T-helper 17 cell (primary cell): Measurements from ENCODE around the gene LHPP. TPM values are rescaled to one million over a fixed set of nuclear protein-coding genes. Genes with fewer than 3 reads are reported as not detected.

ENCODE experiments used
- ATAC-seq: fragments of 150-1000 bp; cut with Tn5 transposase; 2 replicates; pipeline ENCODE4 v1.10.0; 2021; ENCODE audit warnings: mild to moderate bottlenecking, moderate library complexity
- DNase-seq, 3 donors: peaks; one replicate each; pipeline versions ENCODE4 v3.0.0 to v3.0.0-alpha.2; 2020 to 2021
- H3K9me3 ChIP-seq: one replicate; pipeline ENCODE4 v1.7.0; 2013; ENCODE audit warnings: low read length, mild to moderate bottlenecking; ENCODE audit not compliant: control insufficient read depth, poor library complexity, severe bottlenecking
- H3K27ac Mint-ChIP-seq: one replicate; pipeline ENCODE4 v1.8.0; 2022; ENCODE audit warnings: mild to moderate bottlenecking, moderate library complexity, mixed read lengths
- H3K27me3 Mint-ChIP-seq: one replicate; pipeline ENCODE4 v1.8.0; 2022; ENCODE audit warnings: mixed read lengths
- H3K36me3 Mint-ChIP-seq: one replicate; pipeline ENCODE4 v1.8.0; 2022; ENCODE audit warnings: low read depth, mixed read lengths
- H3K4me1 Mint-ChIP-seq: one replicate; pipeline ENCODE4 v1.8.0; 2022; ENCODE audit warnings: mild to moderate bottlenecking, mixed read lengths
- H3K4me3 Mint-ChIP-seq: one replicate; pipeline ENCODE4 v1.8.0; 2022; ENCODE audit warnings: mild to moderate bottlenecking, moderate library complexity, mixed read lengths
- total RNA-seq, 4 donors: library from RNA in 2 of 4; stranded (reverse) in 2 of 4; gene quantifications; one replicate each; pipeline ENCODE4 v1.2.3 and lab custom pipeline; 2022 to 2026

Gene LHPP, protein sequence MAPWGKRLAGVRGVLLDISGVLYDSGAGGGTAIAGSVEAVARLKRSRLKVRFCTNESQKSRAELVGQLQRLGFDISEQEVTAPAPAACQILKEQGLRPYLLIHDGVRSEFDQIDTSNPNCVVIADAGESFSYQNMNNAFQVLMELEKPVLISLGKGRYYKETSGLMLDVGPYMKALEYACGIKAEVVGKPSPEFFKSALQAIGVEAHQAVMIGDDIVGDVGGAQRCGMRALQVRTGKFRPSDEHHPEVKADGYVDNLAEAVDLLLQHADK
- total RNA-seq (10 to 100 TPM; 19.9 to 21.1 TPM), total RNA-seq (lab: John Stamatoyannopoulos, UW) (10.5 to 13.6 reads per million in 2 donors)

DNA sequence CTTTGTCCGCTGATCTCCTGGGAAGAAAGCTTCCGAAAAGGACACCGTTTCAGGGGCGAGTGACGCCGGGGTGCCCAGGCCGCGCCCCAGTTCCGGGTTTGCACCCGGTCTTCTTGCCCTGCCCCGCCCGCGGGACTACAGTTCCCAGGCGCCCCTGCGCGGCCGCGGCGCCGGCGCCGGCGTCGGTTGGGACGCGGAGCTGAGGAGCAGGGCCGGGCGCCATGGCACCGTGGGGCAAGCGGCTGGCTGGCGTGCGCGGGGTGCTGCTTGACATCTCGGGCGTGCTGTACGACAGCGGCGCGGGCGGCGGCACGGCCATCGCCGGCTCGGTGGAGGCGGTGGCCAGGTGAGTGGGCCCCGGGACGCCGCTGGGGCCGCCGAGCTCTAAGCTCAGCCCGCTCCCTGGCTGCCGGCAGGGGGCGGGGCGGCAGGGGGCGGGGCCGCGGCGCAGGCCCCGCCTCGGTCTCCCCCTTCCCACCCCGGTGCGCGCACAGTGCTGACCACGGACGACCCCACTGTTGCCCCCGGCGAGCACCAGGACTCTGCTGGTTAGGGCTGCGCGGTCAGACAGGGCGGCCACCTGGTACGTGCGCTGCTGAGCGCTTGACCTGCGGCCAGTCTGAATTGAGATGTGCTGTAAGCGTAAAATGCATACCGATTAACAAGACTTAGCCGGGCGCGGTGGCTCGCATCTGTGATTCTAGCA lies at the start of gene LHPP:
Gene LHPP (plus strand): TSS at position 182 of the 706 bp plus-strand sequence. CDS start 40 bp downstream, at position 222.
- DNase-seq (peak; percentile 78 to 80 (median 78)), ATAC-seq (peak; percentile 98)
- H3K4me1 Mint-ChIP-seq = peaks cover 19% of the 10 kb centered on the region
- peaks cover 16% of the 10 kb centered on the region for H3K27me3 Mint-ChIP-seq
- peak within 1 kb of the TSS; percentile 66 for H3K4me3 Mint-ChIP-seq
- peak within 1 kb of the TSS; percentile 29 for H3K27ac Mint-ChIP-seq
- no peaks in the 10 kb centered on the region for H3K9me3 ChIP-seq
- H3K36me3 Mint-ChIP-seq = no peaks in the 10 kb centered on the region

DNA sequence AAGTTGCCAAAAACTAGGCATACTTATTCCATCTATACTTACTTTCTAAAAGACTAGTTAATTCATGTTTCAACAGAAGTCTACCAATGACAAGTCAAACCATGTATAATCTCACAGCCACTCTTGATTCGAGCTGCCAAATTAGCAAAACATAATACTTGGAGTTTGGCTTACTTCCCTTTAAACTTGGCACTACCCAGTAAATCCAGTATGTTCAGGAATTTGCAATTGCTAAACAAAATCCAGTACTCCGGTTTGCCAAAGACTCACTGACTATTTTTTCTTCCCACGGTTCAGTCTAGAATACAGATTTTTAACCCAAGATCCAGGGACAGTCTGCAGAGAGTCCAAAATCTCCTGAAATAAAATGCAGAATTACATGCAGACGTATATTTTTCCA lies 47.5 kb upstream of the LHPP start:
- no peaks in the 10 kb centered on the region for H3K9me3 ChIP-seq
- Mint-ChIP-seq H3K36me3 (no peaks in the 10 kb centered on the region), H3K4me1 (peaks cover 13% of the 10 kb centered on the region), H3K27me3 (no peaks in the 10 kb centered on the region), H3K27ac (no peak overlapping the region), H3K4me3 (no peak overlapping the region)
- ATAC-seq (no peak), DNase-seq (no peak)

DNA sequence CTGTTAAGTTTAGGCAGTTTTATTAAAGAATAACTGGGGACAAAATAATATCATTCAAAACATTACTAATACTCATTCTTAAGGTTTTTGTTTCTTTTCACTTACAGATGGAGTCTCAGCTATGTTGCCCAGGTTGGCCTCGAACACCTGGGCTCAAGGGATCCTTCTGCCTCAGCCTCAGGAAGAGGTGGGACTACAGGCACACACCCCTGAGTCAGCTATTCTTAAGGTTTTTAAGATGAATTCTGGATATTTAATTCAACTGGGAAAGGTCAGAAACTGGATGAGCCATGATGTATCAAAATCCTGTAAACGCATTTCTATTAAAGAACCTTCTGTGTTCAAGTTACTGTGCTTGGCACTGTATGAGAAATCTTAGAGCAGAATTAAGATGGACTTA lies 46.4 kb upstream of the LHPP start:
- Mint-ChIP-seq H3K27me3 (no peaks in the 10 kb centered on the region), H3K4me1 (peaks cover 14% of the 10 kb centered on the region), H3K27ac (no peak overlapping the region), H3K36me3 (no peaks in the 10 kb centered on the region), H3K4me3 (no peak overlapping the region)
- ATAC-seq (no peak), DNase-seq (no peak)
- no peaks in the 10 kb centered on the region for H3K9me3 ChIP-seq

DNA sequence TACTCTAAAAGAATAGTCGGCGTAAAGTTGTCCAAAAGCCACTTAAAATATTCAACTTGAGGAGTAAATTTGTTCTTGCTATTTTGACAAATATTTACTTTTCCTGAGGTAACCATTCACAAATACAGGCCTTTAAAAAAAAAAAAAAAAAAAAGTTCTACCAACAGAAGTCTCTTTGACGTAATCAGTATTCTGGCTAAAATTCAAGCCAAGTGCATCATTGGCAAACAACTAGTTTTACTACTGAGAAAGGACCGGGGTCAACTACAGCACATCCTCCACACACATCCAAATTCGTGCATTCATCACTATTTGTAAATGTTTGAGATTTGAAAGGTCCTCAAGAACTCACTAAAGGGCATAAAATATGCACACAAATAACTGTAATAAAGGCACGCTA lies 44.9 kb upstream of the LHPP start:
- H3K4me3 Mint-ChIP-seq = no peak overlapping the region
- peaks cover under 1% of the 10 kb centered on the region for H3K27me3 Mint-ChIP-seq

DNA sequence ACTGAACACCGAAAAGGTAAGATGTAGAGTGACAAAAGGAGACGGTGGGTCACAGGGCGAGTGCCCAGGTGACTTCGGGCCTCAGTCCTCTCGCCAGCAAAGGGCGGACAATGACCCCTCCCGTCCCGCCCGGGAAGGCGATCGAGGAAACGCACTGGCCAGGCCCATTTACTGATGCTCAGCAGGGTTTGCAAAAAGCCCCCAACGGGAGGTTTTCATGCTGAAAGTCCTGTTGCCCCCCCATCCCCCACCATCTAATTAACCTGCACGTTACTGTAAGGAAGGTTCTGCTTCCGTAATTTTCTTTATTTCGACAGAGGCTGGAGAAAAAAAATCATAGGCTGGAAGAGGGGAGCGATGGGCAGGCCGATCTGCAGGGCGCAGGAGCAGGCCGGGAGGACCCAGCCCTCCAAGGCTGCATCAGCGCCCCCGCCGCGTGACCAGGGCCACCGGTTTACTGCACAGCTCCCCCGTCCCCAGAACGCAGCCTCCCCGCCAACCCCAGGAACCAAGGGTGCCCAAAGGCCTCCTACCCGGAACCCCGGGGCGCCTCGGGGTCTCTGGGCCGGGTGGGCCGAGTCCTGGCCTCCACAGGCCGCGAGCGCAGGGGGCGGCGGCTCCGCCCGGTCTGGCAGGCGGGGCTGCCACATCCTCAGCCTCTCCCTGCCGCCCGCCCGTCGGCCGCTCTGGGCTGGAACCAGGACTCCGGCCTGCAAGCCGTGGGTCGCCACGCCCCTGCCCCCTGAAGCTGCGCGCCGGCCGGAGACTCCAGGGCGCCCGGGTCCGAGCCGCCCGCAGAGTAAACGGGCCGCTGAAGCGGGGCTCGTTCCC lies 43.5 kb upstream of the LHPP start:
- H3K27me3 Mint-ChIP-seq = peaks cover 7% of the 10 kb centered on the region

More for the DNA sequence above, 44.9 kb upstream of the LHPP start:
- DNase-seq (no peak), ATAC-seq (no peak)
- H3K36me3 Mint-ChIP-seq = no peaks in the 10 kb centered on the region
- H3K9me3 ChIP-seq = no peaks in the 10 kb centered on the region
- no peak overlapping the region for H3K27ac Mint-ChIP-seq
- peaks cover 14% of the 10 kb centered on the region for H3K4me1 Mint-ChIP-seq

DNA sequence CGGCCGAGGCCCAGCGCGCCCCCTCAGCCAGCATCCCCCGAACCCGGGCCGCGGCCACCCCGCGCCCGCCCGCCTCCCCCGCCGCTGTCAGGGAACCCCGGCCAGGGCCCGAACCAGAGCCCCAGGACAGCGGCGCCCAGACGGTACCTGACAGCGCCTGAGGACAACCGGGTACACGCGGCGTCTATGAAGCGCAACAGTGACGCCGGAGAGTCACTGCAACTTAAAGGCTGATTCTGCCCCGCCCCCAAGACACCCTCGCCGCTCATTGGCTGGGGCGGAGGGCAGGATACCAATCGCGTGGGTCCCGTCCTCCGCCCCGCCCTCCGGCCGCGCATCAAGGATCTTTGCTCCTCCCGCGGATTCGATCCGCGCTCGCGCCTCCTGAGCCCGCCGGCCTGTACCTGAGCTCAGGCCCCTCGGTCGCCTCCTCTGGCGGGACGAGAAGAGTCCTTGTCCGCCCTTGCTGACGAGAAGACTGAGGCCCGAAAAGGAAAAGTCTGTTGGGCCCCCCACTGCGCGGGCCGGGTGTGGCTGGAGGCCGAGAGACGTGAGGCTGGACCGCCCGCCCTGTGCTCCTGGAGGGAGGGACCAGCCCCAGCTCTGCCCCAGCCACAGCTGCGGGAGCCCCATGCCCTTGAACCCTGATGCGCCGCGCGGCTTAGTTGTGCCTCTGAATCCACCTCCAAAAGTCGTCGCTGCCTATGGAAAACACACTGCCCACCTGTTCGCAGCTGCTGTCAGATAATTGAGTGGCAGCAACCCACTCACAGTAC lies 42.7 kb upstream of the LHPP start, which contains the start of gene OAT:
Gene OAT (minus strand): TSS at position 198 of the 776 bp plus-strand sequence. CDS start 6,752 bp downstream, outside the sequence.
- Mint-ChIP-seq H3K4me3 (peak within 1 kb of the TSS; percentile 84), H3K36me3 (no peaks in the 10 kb centered on the region), H3K27ac (peak within 1 kb of the TSS; percentile 41), H3K4me1 (peaks cover 12% of the 10 kb centered on the region), H3K27me3 (peaks cover 8% of the 10 kb centered on the region)
- DNase-seq = peak; percentile 93 to 95 (median 94)
- no peaks in the 10 kb centered on the region for H3K9me3 ChIP-seq
- peak; percentile 98 for ATAC-seq

More for the DNA sequence above, 43.5 kb upstream of the LHPP start:
- peaks cover 14% of the 10 kb centered on the region for H3K4me1 Mint-ChIP-seq
- ATAC-seq (peak; percentile 29), DNase-seq (peak; percentile 18 to 34 (median 32))
- H3K27ac Mint-ChIP-seq = no peak overlapping the region
- no peaks in the 10 kb centered on the region for H3K36me3 Mint-ChIP-seq
- H3K9me3 ChIP-seq = no peaks in the 10 kb centered on the region
- peak overlapping the region; percentile 84 for H3K4me3 Mint-ChIP-seq

DNA sequence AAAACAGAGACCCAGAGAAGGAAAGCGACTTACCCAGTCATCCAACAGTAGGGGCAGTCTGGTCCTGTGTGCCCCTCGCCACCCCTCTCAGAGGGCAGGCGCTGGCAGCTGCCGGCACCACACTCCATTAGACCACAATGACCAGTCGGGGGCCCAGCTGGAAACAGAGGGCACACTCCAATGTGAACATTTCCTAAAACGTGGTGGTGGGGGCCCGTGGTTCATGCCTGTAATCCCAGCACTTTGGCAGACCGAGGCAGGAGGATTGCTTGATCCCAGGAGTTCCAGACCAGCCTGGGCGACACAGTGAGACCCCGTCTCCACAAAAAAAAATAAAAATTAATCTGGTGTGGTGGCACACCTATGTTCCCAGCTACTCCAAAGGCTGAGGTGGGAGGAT lies 42.0 kb upstream of the LHPP start:
- Mint-ChIP-seq H3K4me1 (peaks cover 15% of the 10 kb centered on the region), H3K36me3 (no peaks in the 10 kb centered on the region), H3K4me3 (peak overlapping the region; percentile 84), H3K27me3 (peaks cover 14% of the 10 kb centered on the region), H3K27ac (no peak overlapping the region)
- ATAC-seq (no peak), DNase-seq (no peak)
- no peaks in the 10 kb centered on the region for H3K9me3 ChIP-seq

DNA sequence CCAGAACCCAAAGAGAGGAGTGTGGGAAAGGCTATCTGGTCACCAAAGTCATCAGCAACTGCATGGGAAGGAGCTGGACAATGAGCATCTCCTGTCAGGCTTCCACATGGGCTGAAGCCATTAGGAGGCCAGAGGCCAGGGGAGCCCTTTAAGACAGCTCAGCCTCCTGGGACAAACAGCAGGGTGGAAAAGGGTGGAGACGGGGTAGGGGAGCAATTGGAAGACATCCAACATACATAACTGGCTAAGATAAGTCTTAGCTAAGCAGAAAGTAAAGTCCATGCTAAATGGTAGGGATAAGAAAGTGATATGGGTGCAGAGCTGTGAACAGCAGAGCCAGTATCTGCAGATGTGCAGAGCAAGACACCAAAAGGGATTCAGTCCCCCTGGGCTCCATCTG lies 41.4 kb upstream of the LHPP start:
- H3K27me3 Mint-ChIP-seq = peaks cover 14% of the 10 kb centered on the region
- no peak overlapping the region for H3K27ac Mint-ChIP-seq
- no peaks in the 10 kb centered on the region for H3K36me3 Mint-ChIP-seq
- no peaks in the 10 kb centered on the region for H3K9me3 ChIP-seq
- ATAC-seq (no peak), DNase-seq (no peak)
- H3K4me3 Mint-ChIP-seq = no peak overlapping the region
- peaks cover 14% of the 10 kb centered on the region for H3K4me1 Mint-ChIP-seq

DNA sequence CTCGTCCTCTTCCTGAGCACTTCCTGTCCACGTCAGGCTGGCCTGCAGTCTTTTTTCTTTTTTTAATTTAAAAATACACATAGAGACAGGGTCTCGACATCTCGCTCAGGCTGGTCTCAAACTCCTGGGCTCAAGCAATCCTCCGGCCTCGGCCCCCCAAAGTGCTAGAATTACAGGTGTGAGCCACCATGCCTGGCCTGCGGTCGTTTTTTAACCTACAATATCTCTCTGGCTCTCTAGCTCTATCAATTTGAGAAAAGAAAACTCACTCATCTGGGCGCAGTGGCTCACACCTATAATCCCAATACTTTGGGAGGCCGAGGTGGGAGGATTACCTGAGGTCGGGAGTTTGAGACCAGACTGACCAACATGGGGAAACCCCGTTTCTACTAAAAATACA lies 38.9 kb upstream of the LHPP start:
- H3K9me3 ChIP-seq = no peaks in the 10 kb centered on the region
- Mint-ChIP-seq H3K36me3 (no peaks in the 10 kb centered on the region), H3K4me1 (peaks cover 8% of the 10 kb centered on the region), H3K27ac (no peak overlapping the region), H3K27me3 (peaks cover 24% of the 10 kb centered on the region), H3K4me3 (no peak overlapping the region)
- DNase-seq (no peak), ATAC-seq (no peak)

DNA sequence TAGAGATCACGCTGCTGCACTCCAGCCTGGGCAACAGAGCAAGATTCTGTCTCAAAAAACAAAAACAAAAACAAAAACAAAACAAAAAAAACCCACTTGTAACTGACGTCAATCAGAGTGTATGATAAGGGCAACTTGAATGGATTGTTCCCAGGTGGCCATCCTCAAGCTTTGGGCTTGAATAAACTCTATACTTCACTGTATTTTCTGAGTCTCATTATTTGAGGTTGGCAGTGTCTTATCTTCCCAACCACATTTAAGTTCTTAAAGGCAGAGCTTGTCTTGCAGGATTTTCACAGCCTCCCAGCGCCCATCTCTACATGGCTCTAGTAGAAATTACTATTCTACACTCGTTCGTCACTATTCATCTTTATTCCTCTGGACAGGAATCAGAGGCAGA lies 37.8 kb upstream of the LHPP start:
- no peaks in the 10 kb centered on the region for H3K9me3 ChIP-seq
- peaks cover 6% of the 10 kb centered on the region for H3K4me1 Mint-ChIP-seq
- H3K27me3 Mint-ChIP-seq = peaks cover 34% of the 10 kb centered on the region
- ATAC-seq (no peak), DNase-seq (no peak)
- H3K36me3 Mint-ChIP-seq = no peaks in the 10 kb centered on the region
- no peak overlapping the region for H3K27ac Mint-ChIP-seq
- no peak overlapping the region for H3K4me3 Mint-ChIP-seq

DNA sequence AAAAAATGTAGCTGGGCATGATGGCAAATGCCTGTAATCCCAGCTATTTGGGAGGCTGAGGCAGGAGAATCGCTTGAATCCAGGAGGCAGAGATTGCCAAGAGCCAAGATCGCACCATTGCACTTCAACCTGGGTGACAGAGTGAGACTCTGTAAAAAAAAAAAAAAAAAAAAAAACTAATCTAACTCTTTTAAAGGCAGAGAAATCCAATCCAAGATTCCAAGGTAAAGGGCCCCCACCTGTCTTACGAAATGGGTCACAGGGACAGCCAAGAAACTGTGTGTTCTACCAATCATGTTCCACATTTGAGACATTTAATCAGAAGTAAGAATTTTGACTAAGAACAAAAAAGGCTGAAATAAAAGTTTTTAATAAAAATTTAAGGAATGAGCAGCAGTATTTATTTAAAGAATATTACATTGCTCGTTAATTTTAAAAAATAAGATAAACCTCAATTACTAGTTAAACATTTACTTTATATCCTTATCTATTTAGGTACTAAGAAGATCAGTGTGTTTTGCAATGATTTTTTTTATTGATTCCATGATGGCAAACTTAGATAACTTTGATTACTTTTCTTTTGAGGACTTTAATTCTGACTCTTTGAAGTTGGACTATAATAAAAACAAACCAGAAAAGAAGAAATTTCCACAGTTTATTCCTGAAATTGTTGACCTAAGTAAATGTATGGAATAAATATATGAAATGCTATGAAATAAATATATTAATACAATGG lies 36.2 kb upstream of the LHPP start:
- peaks cover 3% of the 10 kb centered on the region for H3K4me1 Mint-ChIP-seq
- no peaks in the 10 kb centered on the region for H3K36me3 Mint-ChIP-seq
- H3K27me3 Mint-ChIP-seq = peaks cover 45% of the 10 kb centered on the region
- no peak overlapping the region for H3K27ac Mint-ChIP-seq
- no peak overlapping the region for H3K4me3 Mint-ChIP-seq
- H3K9me3 ChIP-seq = no peaks in the 10 kb centered on the region
- no peak for DNase-seq
- ATAC-seq = no peak

DNA sequence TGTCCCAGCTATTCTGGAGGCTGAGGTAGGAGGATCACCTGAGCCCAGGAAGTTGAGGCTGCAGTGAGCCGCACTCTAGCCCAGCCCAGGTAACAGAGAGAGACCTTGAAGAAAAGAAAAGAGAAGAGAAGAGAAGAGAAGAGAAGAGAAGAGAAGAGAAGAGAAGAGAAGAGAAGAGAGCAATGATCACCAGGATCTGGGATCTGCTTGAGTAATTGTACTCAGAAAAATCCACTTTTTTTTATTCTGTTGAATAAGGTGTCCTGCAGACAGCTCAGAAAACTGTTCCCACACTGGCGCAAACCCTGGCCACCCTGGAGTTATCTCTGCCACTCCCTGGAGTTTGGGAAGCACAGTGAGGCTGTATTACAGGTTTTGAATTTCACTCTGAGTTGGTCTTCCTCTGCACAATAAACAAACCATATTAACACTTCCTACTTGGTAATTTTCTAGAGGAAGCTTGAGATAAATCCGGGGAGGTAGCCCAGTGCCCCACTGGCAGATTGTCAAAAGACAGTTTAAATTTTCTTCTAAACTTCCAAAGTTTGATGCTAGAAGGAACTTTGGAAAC lies 33.3 kb upstream of the LHPP start:
- no peaks in the 10 kb centered on the region for H3K9me3 ChIP-seq
- DNase-seq (no peak), ATAC-seq (no peak)
- H3K4me1 Mint-ChIP-seq = peaks cover 3% of the 10 kb centered on the region
- H3K4me3 Mint-ChIP-seq = no peak overlapping the region
- no peak overlapping the region for H3K27ac Mint-ChIP-seq
- no peaks in the 10 kb centered on the region for H3K36me3 Mint-ChIP-seq
- H3K27me3 Mint-ChIP-seq = peaks cover 38% of the 10 kb centered on the region
